Heart left ventricle (tissue), 16 donors: ENCODE data around the gene FOXJ3. TPM values are rescaled to one million over a fixed set of nuclear protein-coding genes. Genes with fewer than 3 reads are reported as not detected.

Source experiments
- ATAC-seq, 4 donors: fragments of 200-7000 bp; cut with Tn5 transposase; one replicate each; pipeline ENCODE4 v1.9.1; 2020 to 2022; ENCODE audit warnings: moderate library complexity in 4 of 4, mild to moderate bottlenecking in 3 of 4, moderate number of reproducible peaks in 1 of 4
- DNase-seq, 5 donors: peaks; one replicate each; pipeline ENCODE4 v3.0.0-alpha.2; 2020
- H3K27ac ChIP-seq, 12 donors: fragments of 200-600 bp; sonication (generic) in 4 of 12; one replicate each; pipeline versions ENCODE4 v1.5.0 to v1.8.0; 2016 to 2022; ENCODE audit warnings: mild to moderate bottlenecking in 2 of 12
- H3K27me3 ChIP-seq, 9 donors: fragments of 200-600 bp; sonication (generic) in 2 of 9; one replicate each; pipeline versions ENCODE4 v1.5.1 to v1.8.0; 2016 to 2022; ENCODE audit warnings: mild to moderate bottlenecking in 3 of 9
- H3K36me3 ChIP-seq, 9 donors: fragments of 200-600 bp; sonication (generic) in 2 of 9; one replicate each; pipeline versions ENCODE4 v1.5.0 to v1.8.0; 2018 to 2022; ENCODE audit warnings: mild to moderate bottlenecking in 2 of 9
- H3K4me1 ChIP-seq, 12 donors: fragments of 200-600 bp; sonication (generic) in 4 of 12; one replicate each; pipeline versions ENCODE4 v1.5.0 to v1.8.0; 2016 to 2022; ENCODE audit warnings: mild to moderate bottlenecking in 3 of 12
- H3K4me3 ChIP-seq, 12 donors: fragments of 200-600 bp; sonication (generic) in 4 of 12; one replicate each; pipeline versions ENCODE4 v1.5.0 to v1.8.0; 2017 to 2022; ENCODE audit warnings: mild to moderate bottlenecking in 9 of 12, moderate library complexity in 4 of 12
- H3K9me3 ChIP-seq, 12 donors: fragments of 200-600 bp; sonication (generic) in 4 of 12; one replicate each; pipeline versions ENCODE4 v1.5.0 to v1.8.0; 2016 to 2022; ENCODE audit warnings: mild to moderate bottlenecking in 1 of 12
- POLR2A ChIP-seq, 2 donors: fragments of 450-650 bp; IDR thresholded peaks; one replicate each; pipeline ENCODE4 v1.6.1; 2017; ENCODE audit warnings: antibody characterized with exemption in 2 of 2, mild to moderate bottlenecking in 2 of 2, moderate library complexity in 2 of 2
- WGBS, 4 donors: extraction: QIAGEN DNeasy Blood & Tissue Kit in 2 of 4; methylation state at CpG; one replicate each; pipeline versions ENCODE4 v1.1.5 to v1.1.7; 2013 to 2018; 5-methylcytosine and 5-hydroxymethylcytosine counted together
- intact Hi-C, 10 donors: fragments of 100-400 bp; cut with DNase I; formaldehyde crosslinking; loops; one replicate each; pipeline versions ENCODE4 v1.11.1 to v1.14.2; 2022
- polyA plus RNA-seq, 2 donors: library from polyadenylated mRNA; stranded (reverse); fragments of 200-250 nt; gene quantifications; one replicate each; pipeline ENCODE4 v1.2.3, GENCODE V29; 2013
- total RNA-seq, 9 donors: library from RNA; depleted of rRNA in 2 of 9; stranded (reverse); fragments of >200 nt in 2 of 9; fragmentation: NEBNext Ultra II Directional in 3 of 9; extraction: Animal tissue kit (Norgen Biotek cat#: 25700) in 3 of 9; gene quantifications; one replicate each; pipeline versions ENCODE4 v1.1.0 to v1.2.4, GENCODE V29; 2016 to 2023
- TF ChIP-seq, protein P1 (sequence below), 12 donors: fragments of 200-600 bp; sonication (generic) in 4 of 12; IDR thresholded peaks; one replicate each; pipeline versions ENCODE4 v1.5.0 to v1.8.0; 2018 to 2022; ENCODE audit warnings: antibody characterized with exemption in 12 of 12, mild to moderate bottlenecking in 5 of 12
- donor health status: ischemic (EF 13 %, LVEDD 7.1; RV severe dilation, severe dysfunction).
- donor health status: healthy with polysubstance abuse.
- donor health status: DM: no; HTN: yes; CAD: no.
- donor health status: DM: no; HTN: no; CAD: no.
- donor health status: ischemic (EF 25% LVEDD 6.9; RV normal size, moderate dysfunction).
- donor health status: ischemic (EF 25% LVEDD 5.7; RV mildly dilated, moderate dysfunction).
- donor health status: healthy.
- donor health status: DM: yes; HTN: yes; CAD: no.
- donor health status: ischemic (EF 35%, LVEDD 5.7; RV mildly dilated, moderate dysfunction).
- donor health status: nonischemic (EF 11% LVEDD 7.7; RV severe dilation, severe dysfunction).
- donor health status: DM: yes; HTN: yes; CAD: no.
- donor health status: PGD.
- donor health status: ischemic (EF 29% LVEDD 5.4; RV normal size, mild dysfunction).
- donor health status: nonischemic (EF 23%, LVEDD 6.1; RV moderate dilation, normal function).

FOXJ3 gene
- total and polyA plus RNA-seq, 11 donors = 10.8 to 48.8 (median 36.4) TPM

DNA sequence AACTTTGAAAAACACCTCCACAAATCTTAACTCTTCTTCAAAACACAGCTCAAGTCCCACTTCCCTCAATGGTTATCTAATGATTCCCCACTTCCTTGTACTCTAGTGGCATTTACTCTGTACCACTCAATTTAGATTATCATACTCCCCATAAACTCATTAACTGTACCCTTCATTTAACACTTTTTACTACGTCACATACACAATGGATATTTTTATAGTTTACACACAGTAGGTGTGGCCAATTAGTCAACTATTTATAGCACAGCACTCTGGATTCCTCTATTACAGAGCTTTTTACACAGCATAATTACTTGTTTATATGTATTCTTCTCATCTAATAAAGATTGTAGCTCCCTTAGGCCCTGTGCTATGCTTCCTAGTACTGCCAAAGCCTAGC is 62.1 kb downstream of the FOXJ3 start:
- WGBS, 4 donors = 46 to 57% (median 54%) methylated on average over 1 of the region's 1 CpG
- Histone ChIP-seq H3K9me3 (no peaks in the 10 kb centered on the region), H3K27ac (no peak overlapping the region), H3K4me3 (no peak overlapping the region), H3K36me3 (peaks cover 0 to 25% (median 12%) of the 10 kb centered on the region in 9 donors), H3K4me1 (peaks cover 0 to 25% (median 5%) of the 10 kb centered on the region in 12 donors), H3K27me3 (no peaks in the 10 kb centered on the region)
- no peak for TF ChIP-seq POLR2A (IDR thresholded peaks at IDR 0.05)
- TF ChIP-seq, protein P1, sequence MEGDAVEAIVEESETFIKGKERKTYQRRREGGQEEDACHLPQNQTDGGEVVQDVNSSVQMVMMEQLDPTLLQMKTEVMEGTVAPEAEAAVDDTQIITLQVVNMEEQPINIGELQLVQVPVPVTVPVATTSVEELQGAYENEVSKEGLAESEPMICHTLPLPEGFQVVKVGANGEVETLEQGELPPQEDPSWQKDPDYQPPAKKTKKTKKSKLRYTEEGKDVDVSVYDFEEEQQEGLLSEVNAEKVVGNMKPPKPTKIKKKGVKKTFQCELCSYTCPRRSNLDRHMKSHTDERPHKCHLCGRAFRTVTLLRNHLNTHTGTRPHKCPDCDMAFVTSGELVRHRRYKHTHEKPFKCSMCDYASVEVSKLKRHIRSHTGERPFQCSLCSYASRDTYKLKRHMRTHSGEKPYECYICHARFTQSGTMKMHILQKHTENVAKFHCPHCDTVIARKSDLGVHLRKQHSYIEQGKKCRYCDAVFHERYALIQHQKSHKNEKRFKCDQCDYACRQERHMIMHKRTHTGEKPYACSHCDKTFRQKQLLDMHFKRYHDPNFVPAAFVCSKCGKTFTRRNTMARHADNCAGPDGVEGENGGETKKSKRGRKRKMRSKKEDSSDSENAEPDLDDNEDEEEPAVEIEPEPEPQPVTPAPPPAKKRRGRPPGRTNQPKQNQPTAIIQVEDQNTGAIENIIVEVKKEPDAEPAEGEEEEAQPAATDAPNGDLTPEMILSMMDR (IDR thresholded peaks at IDR 0.05) = no peak
- intact Hi-C loops = loop anchor here in 1 of 10 donors (10.0 kb wide), 1 partner anchor 58 kb away; no protein-coding TSS in a partner anchor
- no peak for DNase-seq
- ATAC-seq = peak in 3 of 4 donors; percentile 41 to 56 (median 51)

DNA sequence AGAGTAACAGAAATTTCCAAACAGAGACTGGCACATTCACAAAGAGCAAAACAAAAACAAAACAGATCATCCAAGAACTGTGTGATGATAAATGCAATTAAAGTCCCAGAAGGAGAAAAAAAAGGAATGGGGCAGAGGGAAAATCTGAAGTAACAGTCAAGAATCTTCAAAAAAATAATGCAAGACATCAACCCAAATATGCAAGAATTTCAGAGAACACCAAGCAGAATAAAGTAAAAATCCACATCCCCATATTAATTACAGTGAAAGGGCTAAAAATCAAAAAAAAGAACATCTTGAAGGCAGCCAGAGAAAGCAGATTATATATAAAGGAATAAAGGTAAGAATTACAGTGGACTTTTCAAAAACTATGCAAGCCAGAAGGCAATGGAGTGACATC is 67.1 kb downstream of the FOXJ3 start:
- no peak overlapping the region for H3K27ac ChIP-seq
- no peaks in the 10 kb centered on the region for H3K27me3 ChIP-seq
- H3K4me1 ChIP-seq = peaks cover 0 to 31% (median 19%) of the 10 kb centered on the region in 12 donors
- TF ChIP-seq, protein P1 (IDR thresholded peaks at IDR 0.05) = no peak
- no peak for TF ChIP-seq POLR2A (IDR thresholded peaks at IDR 0.05)
- no peaks in the 10 kb centered on the region for H3K9me3 ChIP-seq
- intact Hi-C loops = no loop called here
- peaks cover 0 to 20% (median 12%) of the 10 kb centered on the region in 9 donors for H3K36me3 ChIP-seq
- ATAC-seq (no peak), DNase-seq (no peak)
- no peak overlapping the region for H3K4me3 ChIP-seq

DNA sequence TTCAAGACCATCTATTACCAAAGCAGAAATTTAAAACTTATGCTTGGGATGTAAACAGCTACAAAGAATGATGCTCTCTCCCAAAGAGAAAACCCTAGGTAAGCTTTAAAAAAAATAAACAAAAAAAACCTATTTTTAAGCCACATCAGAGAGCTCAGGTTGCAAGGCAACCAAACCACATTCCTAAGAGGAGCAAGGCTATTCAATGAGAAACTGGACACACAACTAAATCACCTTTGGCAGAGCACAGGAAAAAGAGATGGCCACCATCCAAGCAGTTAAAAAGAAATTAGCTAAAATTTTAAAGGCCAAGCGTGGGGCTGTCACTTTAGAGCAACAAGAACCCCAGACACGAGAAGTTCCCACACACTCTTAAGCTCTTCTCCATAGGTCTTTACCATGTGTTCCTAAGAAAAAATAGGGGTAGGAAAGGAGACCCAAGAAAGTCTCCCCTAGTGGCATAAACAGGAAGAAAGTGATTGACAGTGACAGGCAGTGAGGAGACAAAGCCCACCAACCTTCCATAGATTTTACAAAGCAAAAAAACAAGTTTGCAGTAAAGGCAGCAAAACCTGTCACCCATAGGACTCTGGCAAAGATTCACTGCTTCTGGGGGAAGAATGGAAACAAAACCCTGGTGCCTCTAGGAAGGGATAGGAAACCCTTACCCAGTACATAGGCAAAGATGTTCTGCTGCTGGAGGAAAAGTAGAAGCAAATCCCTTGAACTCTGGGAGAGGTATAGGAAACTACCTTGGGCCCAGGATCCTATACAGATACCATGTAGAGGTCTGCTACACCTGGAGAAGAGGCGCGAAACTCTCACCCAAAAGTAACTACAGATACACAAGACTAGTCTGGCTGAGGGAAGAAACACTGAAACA is 68.5 kb downstream of the FOXJ3 start:
- no peak overlapping the region for H3K27ac ChIP-seq
- WGBS, 4 donors = 72 to 78% (median 74%) methylated on average over 4 of the region's 4 CpGs
- intact Hi-C loops = no loop called here

More for the DNA sequence above, 68.5 kb downstream of the FOXJ3 start:
- ATAC-seq = no peak
- Histone ChIP-seq H3K4me3 (no peak overlapping the region), H3K9me3 (no peaks in the 10 kb centered on the region), H3K36me3 (peaks cover 0 to 25% (median 12%) of the 10 kb centered on the region in 9 donors), H3K4me1 (peaks cover 0 to 25% (median 19%) of the 10 kb centered on the region in 12 donors), H3K27me3 (no peaks in the 10 kb centered on the region)
- TF ChIP-seq, protein P1 (IDR thresholded peaks at IDR 0.05) = peak in 2 of 12 donors; percentile 9 to 12
- no peak for TF ChIP-seq POLR2A (IDR thresholded peaks at IDR 0.05)
- DNase-seq = no peak
